Endodermal cell (in vitro differentiated cells): ENCODE results near the gene LRP6. TPM values are rescaled to one million over a fixed set of nuclear protein-coding genes. Genes with fewer than 3 reads are reported as not detected.
"Not testable (repeated sequence)": the region's sequence is repeated elsewhere in the genome, so short reads cannot be mapped to it uniquely, and the experiment has no call there.

ENCODE experiments used
- DNase-seq: peaks from one replicate; pipeline ENCODE4 v3.0.0-alpha.2; 2017
- H3K27ac ChIP-seq: 2 replicates; pipeline ENCODE4 v1.5.1; 2013; ENCODE audit warnings: mild to moderate bottlenecking, low read depth, low read length, moderate library complexity
- H3K27me3 ChIP-seq: 2 replicates; pipeline ENCODE4 v1.6.1; 2013; ENCODE audit warnings: mild to moderate bottlenecking, low read length, moderate library complexity; ENCODE audit not compliant: insufficient read depth, control insufficient read depth, poor library complexity, severe bottlenecking
- H3K36me3 ChIP-seq: 2 replicates; pipeline ENCODE4 v1.7.0; 2013; ENCODE audit warnings: mild to moderate bottlenecking, low read length, moderate library complexity; ENCODE audit not compliant: control insufficient read depth, insufficient read depth
- H3K4me1 ChIP-seq: one replicate; pipeline ENCODE4 v1.7.0; 2013; ENCODE audit warnings: low read length; ENCODE audit not compliant: control insufficient read depth, insufficient read depth
- H3K4me3 ChIP-seq: 2 replicates; pipeline ENCODE4 v1.5.1; 2013; ENCODE audit warnings: mild to moderate bottlenecking, low read length, moderate library complexity
- H3K9ac ChIP-seq: 2 replicates; pipeline ENCODE4 v1.6.1; 2013; ENCODE audit warnings: mild to moderate bottlenecking, low read length, moderate library complexity; ENCODE audit not compliant: poor library complexity, severe bottlenecking; ENCODE audit errors: extremely low read depth
- H3K9me3 ChIP-seq: 2 replicates; pipeline ENCODE4 v1.6.1; 2013; ENCODE audit warnings: mild to moderate bottlenecking, low read length, moderate library complexity; ENCODE audit not compliant: control insufficient read depth
- H3K27ac Mint-ChIP-seq: 2 replicates; pipeline ENCODE4 v1.8.0; 2020; ENCODE audit warnings: mixed read lengths
- H3K27me3 Mint-ChIP-seq: 2 replicates; pipeline ENCODE4 v1.8.0; 2021; ENCODE audit warnings: mild to moderate bottlenecking, mixed read lengths; ENCODE audit not compliant: insufficient read depth
- H3K36me3 Mint-ChIP-seq: 2 replicates; pipeline ENCODE4 v1.8.0; 2020; ENCODE audit warnings: low read depth, mixed read lengths
- H3K4me1 Mint-ChIP-seq: 2 replicates; pipeline ENCODE4 v1.8.0; 2020; ENCODE audit warnings: mixed read lengths
- H3K4me3 Mint-ChIP-seq: 2 replicates; pipeline ENCODE4 v1.8.0; 2020; ENCODE audit warnings: mild to moderate bottlenecking, moderate library complexity, mixed read lengths
- H3K9me3 Mint-ChIP-seq: 2 replicates; pipeline ENCODE4 v1.8.0; 2020; ENCODE audit warnings: mild to moderate bottlenecking, mixed read lengths
- WGBS, 2 experiments: methylation state at CpG; one replicate each; pipeline versions ENCODE4 v1.1.5 to v1.1.7; 2013; ENCODE audit warnings: missing lambda C conversion rate in 2 of 2, mixed read lengths in 1 of 2; ENCODE audit not compliant: insufficient coverage in 1 of 2, insufficient read length in 1 of 2; 5-methylcytosine and 5-hydroxymethylcytosine counted together
- total RNA-seq, 2 donors: library from RNA; stranded (reverse); fragmentation: NEBNext Ultra II Directional in 1 of 2; extraction: Animal tissue kit (Norgen Biotek cat#: 25700) in 1 of 2; gene quantifications; 2 replicates in 1 of 2; 3 replicates in 1 of 2; pipeline ENCODE4 v1.2.1, GENCODE V29; 2021
- TF ChIP-seq, protein P1 (sequence below): fragments of 200-600 bp; sonication (generic); conservative IDR thresholded peaks from 2 replicates; pipeline ENCODE4 v1.5.0; 2021; ENCODE audit warnings: antibody characterized with exemption, mild to moderate bottlenecking

Gene LRP6
- total RNA-seq, 2 donors from 2014 or later: 109 to 182 TPM

DNA sequence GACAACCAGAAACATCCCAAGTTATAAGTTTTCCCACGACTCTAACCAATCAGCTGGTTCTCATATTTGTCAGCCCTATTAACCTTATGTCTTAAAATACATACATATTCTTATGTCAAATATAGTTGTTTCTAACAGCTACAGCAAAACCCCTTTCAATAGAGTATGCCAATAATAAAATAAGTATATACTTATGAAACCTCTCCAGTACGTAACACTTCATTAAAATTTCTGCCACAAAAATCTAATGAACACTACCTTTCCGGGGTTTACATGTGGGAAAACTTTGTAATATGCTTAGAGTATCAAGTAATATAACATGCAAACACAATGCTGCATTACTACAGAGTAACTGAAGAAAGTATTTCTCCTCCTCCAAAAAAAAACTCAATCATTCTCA is 1.8 kb downstream of the LRP6 start:
- 71 to 77% methylated on average over 1 of the region's 3 CpGs for whole genome bisulfite sequencing, 2 experiments
- H3K27ac Mint-ChIP-seq: peak overlapping the region; percentile 100
- TF ChIP-seq, protein P1, sequence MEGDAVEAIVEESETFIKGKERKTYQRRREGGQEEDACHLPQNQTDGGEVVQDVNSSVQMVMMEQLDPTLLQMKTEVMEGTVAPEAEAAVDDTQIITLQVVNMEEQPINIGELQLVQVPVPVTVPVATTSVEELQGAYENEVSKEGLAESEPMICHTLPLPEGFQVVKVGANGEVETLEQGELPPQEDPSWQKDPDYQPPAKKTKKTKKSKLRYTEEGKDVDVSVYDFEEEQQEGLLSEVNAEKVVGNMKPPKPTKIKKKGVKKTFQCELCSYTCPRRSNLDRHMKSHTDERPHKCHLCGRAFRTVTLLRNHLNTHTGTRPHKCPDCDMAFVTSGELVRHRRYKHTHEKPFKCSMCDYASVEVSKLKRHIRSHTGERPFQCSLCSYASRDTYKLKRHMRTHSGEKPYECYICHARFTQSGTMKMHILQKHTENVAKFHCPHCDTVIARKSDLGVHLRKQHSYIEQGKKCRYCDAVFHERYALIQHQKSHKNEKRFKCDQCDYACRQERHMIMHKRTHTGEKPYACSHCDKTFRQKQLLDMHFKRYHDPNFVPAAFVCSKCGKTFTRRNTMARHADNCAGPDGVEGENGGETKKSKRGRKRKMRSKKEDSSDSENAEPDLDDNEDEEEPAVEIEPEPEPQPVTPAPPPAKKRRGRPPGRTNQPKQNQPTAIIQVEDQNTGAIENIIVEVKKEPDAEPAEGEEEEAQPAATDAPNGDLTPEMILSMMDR: no peak
- peaks cover 19% of the 10 kb centered on the region for H3K9me3 Mint-ChIP-seq
- H3K27me3 Mint-ChIP-seq: no peaks in the 10 kb centered on the region
- H3K36me3 Mint-ChIP-seq: peaks cover 35% of the 10 kb centered on the region
- peak overlapping the region; percentile 92 for H3K4me3 Mint-ChIP-seq
- H3K27me3 ChIP-seq: no peaks in the 10 kb centered on the region
- peak overlapping the region; percentile 98 for H3K4me3 ChIP-seq
- DNase-seq: no peak
- peak overlapping the region; percentile 100 for H3K9ac ChIP-seq
- peaks cover 4% of the 10 kb centered on the region for H3K4me1 ChIP-seq
- peaks cover 6% of the 10 kb centered on the region for H3K36me3 ChIP-seq
- no peak overlapping the region for H3K27ac ChIP-seq
- peaks cover 24% of the 10 kb centered on the region for H3K4me1 Mint-ChIP-seq
- H3K9me3 ChIP-seq: peaks cover 12% of the 10 kb centered on the region

DNA sequence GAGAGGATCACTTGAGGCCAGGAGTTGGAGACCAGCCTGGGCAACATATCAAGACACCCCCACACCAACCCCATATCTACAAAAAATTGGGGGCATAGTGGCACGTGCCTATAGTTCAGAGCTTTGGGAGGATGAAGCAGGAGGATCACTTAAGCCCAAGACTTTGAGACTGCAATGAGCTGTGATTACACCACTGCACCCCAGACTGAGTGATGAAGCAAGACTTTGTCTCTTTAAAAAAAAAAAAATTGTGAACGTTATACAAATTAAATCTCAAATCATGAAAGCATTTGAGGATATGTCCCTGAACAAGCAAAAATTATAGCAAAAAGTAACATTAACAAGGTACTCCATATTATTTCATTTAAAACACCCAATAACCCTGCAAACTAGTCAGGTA is 2.9 kb downstream of the LRP6 start:
- H3K4me3 ChIP-seq: peak overlapping the region; percentile 98
- peaks cover 4% of the 10 kb centered on the region for H3K4me1 ChIP-seq

DNA sequence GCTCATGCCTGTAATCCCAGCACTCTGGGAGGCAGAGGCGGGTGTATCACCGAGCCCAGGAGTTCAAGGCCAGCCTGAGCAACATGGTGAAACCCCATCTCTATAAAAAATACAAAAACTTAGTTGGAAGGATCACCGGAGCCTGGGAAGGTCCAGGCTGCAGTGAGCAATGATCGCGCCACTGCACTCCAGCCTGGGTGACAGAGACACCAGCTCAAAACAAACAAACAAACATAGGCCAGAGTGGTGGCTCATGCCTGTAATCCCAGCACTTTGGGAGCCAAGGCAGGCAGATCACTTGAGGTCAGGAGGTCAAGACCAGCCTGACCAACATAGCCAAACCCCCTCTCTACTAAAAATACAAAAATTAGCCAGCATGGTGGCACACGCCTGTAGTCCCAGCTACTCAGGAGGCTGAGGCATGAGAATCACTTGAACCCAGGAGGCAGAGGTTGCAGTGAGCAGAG is 10.5 kb downstream of the LRP6 start:
- H3K4me1 ChIP-seq, H3K4me3 Mint-ChIP-seq, H3K4me3 ChIP-seq, DNase-seq, H3K36me3 ChIP-seq, H3K9me3 Mint-ChIP-seq, H3K27ac ChIP-seq, H3K9ac ChIP-seq, H3K9me3 ChIP-seq, H3K27me3 ChIP-seq, H3K27me3 Mint-ChIP-seq: not testable (repeated sequence)
- Mint-ChIP-seq H3K4me1 (peaks cover 28% of the 10 kb centered on the region), H3K36me3 (peaks cover 46% of the 10 kb centered on the region), H3K27ac (peak overlapping the region; percentile 31)
- 89% methylated on average over 2 to 6 of the region's 6 CpGs for WGBS, 2 experiments

More for the DNA sequence above, 2.9 kb downstream of the LRP6 start:
- Mint-ChIP-seq H3K36me3 (peaks cover 40% of the 10 kb centered on the region), H3K27ac (no peak overlapping the region), H3K4me1 (peaks cover 24% of the 10 kb centered on the region), H3K4me3 (peak overlapping the region; percentile 92), H3K27me3 (no peaks in the 10 kb centered on the region), H3K9me3 (peaks cover 19% of the 10 kb centered on the region)
- 85 to 100% methylated on average over 2 of the region's 2 CpGs for WGBS, 2 experiments
- Histone ChIP-seq H3K27ac (no peak overlapping the region), H3K27me3 (no peaks in the 10 kb centered on the region), H3K36me3 (peaks cover 6% of the 10 kb centered on the region), H3K9me3 (peaks cover 12% of the 10 kb centered on the region), H3K9ac (no peak overlapping the region)
- TF ChIP-seq, protein P1: no peak
- DNase-seq: no peak

DNA sequence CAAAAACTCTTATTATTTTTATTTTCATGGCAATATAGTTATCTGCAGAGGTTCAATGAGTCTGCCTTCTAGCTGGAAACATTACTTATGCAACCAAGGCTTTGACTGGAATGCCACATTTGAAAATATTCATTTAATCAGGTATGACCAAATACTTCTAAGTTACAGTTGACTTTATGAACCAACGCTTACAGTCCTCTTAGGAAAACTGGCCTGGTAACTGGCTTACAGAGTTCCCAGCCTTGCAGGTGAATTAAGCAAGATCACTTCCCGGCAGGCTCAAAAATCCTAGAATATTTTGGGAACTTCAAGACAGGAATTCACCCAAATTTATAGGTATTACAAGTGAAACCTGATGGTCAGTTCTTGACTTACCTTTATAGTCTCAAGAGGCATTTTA is 12.3 kb downstream of the LRP6 start:
- Histone ChIP-seq H3K27ac (no peak overlapping the region), H3K36me3 (no peaks in the 10 kb centered on the region), H3K27me3 (no peaks in the 10 kb centered on the region), H3K9ac (no peak overlapping the region), H3K9me3 (no peaks in the 10 kb centered on the region), H3K4me1 (no peaks in the 10 kb centered on the region), H3K4me3 (no peak overlapping the region)
- H3K36me3 Mint-ChIP-seq: peaks cover 40% of the 10 kb centered on the region
- no peaks in the 10 kb centered on the region for H3K27me3 Mint-ChIP-seq
- no peak overlapping the region for H3K27ac Mint-ChIP-seq
- no peaks in the 10 kb centered on the region for H3K9me3 Mint-ChIP-seq
- peaks cover 36% of the 10 kb centered on the region for H3K4me1 Mint-ChIP-seq
- H3K4me3 Mint-ChIP-seq: no peak overlapping the region
- 90 to 100% methylated on average over 2 of the region's 2 CpGs for WGBS, 2 experiments
- TF ChIP-seq, protein P1: no peak
- no peak for DNase-seq
